PC-3 (cell line): Measurements from ENCODE around the gene SGCD. TPM values are rescaled to one million over a fixed set of nuclear protein-coding genes. Genes with fewer than 3 reads are reported as not detected.

Experiments
- ATAC-seq: fragments of 200-7000 bp; cut with Tn5 transposase; 2 replicates; pipeline ENCODE4 v1.9.1; 2020; ENCODE audit warnings: mild to moderate bottlenecking, moderate library complexity
- BruUV-seq: library from RNA; stranded (reverse); fragments of 400-500 nt; replicated peaks from 2 replicates; lab custom pipeline; 2021; lab: Mats Ljungman, UMichigan
- CTCF ChIA-PET: fragments of 300-600 bp; sonication (Branson Sonifier 250); formaldehyde crosslinking; loops from one replicate; lab custom pipeline; 2022; ENCODE audit warnings: antibody characterized with exemption; lab: Charles Lee
- POLR2A ChIA-PET: fragments of 300-600 bp; sonication (Branson Sonifier 250); formaldehyde crosslinking; loops from one replicate; lab custom pipeline; 2022; ENCODE audit warnings: antibody characterized with exemption; ENCODE audit not compliant: unreplicated experiment; lab: Charles Lee
- DNase-seq: peaks from one replicate; pipeline ENCODE4 v3.0.0-alpha.2; 2015
- H2AFZ ChIP-seq: fragments of 300-600 bp; sonication (generic); 2 replicates; pipeline ENCODE4 v1.6.0; 2016; ENCODE audit warnings: antibody characterized with exemption, low read length
- H3F3A ChIP-seq: fragments of 300-600 bp; sonication (generic); one replicate; pipeline ENCODE4 v1.6.0; 2017; ENCODE audit warnings: antibody characterized with exemption, low read length, control low read depth, mild to moderate bottlenecking; ENCODE audit not compliant: unreplicated experiment
- H3K27ac ChIP-seq: fragments of 300-600 bp; sonication (generic); 2 replicates; pipeline ENCODE4 v1.5.1; 2016; ENCODE audit warnings: mild to moderate bottlenecking, low read length
- H3K27me3 ChIP-seq: fragments of 300-600 bp; sonication (generic); 2 replicates; pipeline ENCODE4 v1.6.1; 2016; ENCODE audit warnings: low read length, mixed read lengths
- H3K36me3 ChIP-seq: fragments of 300-600 bp; sonication (generic); 2 replicates; pipeline ENCODE4 v1.6.1; 2016; ENCODE audit warnings: low read depth, mixed run types, low read length, mixed read lengths
- H3K4me1 ChIP-seq: fragments of 300-600 bp; sonication (generic); 2 replicates; pipeline ENCODE4 v1.5.1; 2016; ENCODE audit warnings: low read length; ENCODE audit not compliant: insufficient read depth
- H3K4me2 ChIP-seq: fragments of 300-600 bp; sonication (generic); 2 replicates; pipeline ENCODE4 v1.6.0; 2016; ENCODE audit warnings: low read length
- H3K4me3 ChIP-seq: fragments of 300-600 bp; sonication (generic); 2 replicates; pipeline ENCODE4 v1.5.1; 2016; ENCODE audit warnings: mild to moderate bottlenecking, low read length, mixed read lengths
- H3K79me2 ChIP-seq: fragments of 300-600 bp; sonication (generic); 2 replicates; pipeline ENCODE4 v1.6.1; 2017; ENCODE audit warnings: low read length, mixed read lengths
- H3K9ac ChIP-seq: fragments of 300-600 bp; sonication (generic); 2 replicates; pipeline ENCODE4 v1.6.0; 2016; ENCODE audit warnings: mild to moderate bottlenecking, low read length
- H3K9me2 ChIP-seq: fragments of 300-600 bp; sonication (generic); replicated peaks from 2 replicates; pipeline ENCODE4 v1.6.1; 2016; ENCODE audit warnings: mixed run types, low read length, mixed read lengths
- H3K9me3 ChIP-seq: fragments of 300-600 bp; sonication (generic); 2 replicates; pipeline ENCODE4 v1.6.1; 2016; ENCODE audit warnings: low read length, mixed read lengths
- H4K20me1 ChIP-seq: fragments of 300-600 bp; sonication (generic); 2 replicates; pipeline ENCODE4 v1.6.1; 2016; ENCODE audit warnings: low read length, mixed read lengths
- CTCF ChIP-seq: fragments of 300-600 bp; sonication (generic); conservative IDR thresholded peaks from 2 replicates; pipeline ENCODE4 v1.5.1; 2017; ENCODE audit warnings: antibody characterized with exemption, low read depth, mild to moderate bottlenecking, low read length
- EZH2 ChIP-seq: fragments of 300-600 bp; sonication (generic); IDR thresholded peaks from one replicate; pipeline ENCODE4 v1.6.1; 2017; ENCODE audit warnings: antibody characterized with exemption, mild to moderate bottlenecking, low read length; ENCODE audit not compliant: unreplicated experiment
- EZH2phosphoT487 ChIP-seq: fragments of 300-600 bp; sonication (generic); IDR thresholded peaks from 2 replicates; pipeline ENCODE4 v1.6.1; 2018; ENCODE audit warnings: mild to moderate bottlenecking, antibody characterized with exemption, low read length, borderline replicate concordance
- intact Hi-C: fragments of 100-400 bp; cut with micrococcal nuclease; formaldehyde crosslinking; loops from 2 replicates; pipeline ENCODE4 v1.9.0; 2023
- total RNA-seq: library from RNA; depleted of rRNA; stranded (reverse); fragments of >200 nt; gene quantifications from 2 replicates; pipeline ENCODE4 v1.2.3, GENCODE V29; 2014

The SGCD gene
- total RNA-seq, 1 experiment from 2014 or later, result 0.15 TPM

DNA sequence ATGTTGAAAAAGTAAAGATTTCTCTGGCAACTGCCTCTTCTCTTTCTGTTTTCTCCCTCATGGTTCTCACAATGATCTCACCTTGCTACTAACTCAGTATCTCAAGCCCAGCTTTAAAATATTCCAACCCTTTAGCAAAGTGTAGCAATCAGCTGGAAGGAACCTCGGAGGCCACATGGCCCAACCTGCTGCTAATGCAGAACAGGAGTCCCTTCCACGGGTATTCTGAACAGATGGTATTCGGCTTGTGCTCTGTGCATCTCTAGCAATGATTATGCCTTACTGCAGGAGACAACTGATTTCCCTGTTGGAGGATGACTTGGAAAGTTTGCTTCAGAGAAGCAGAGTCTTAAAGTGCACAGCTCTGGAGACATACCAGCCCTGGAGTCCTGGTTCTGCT, 371.4 kb downstream of the SGCD start:
- Histone ChIP-seq H3K36me3 (no peaks in the 10 kb centered on the region), H3K4me2 (no peak overlapping the region), H3K79me2 (no peaks in the 10 kb centered on the region), H3K27ac (no peak overlapping the region), H3K9me3 (no peaks in the 10 kb centered on the region), H3K9ac (no peak overlapping the region), H2AFZ (no peak overlapping the region), H3K4me3 (no peak overlapping the region), H3F3A (no peaks in the 10 kb centered on the region), H3K4me1 (no peaks in the 10 kb centered on the region), H3K9me2 (no peaks in the 10 kb centered on the region), H4K20me1 (no peaks in the 10 kb centered on the region), H3K27me3 (no peaks in the 10 kb centered on the region)
- ATAC-seq (no peak), DNase-seq (no peak)
- intact Hi-C loops, result no loop called here
- no peak for TF ChIP-seq EZH2phosphoT487
- no peak for TF ChIP-seq CTCF
- no peak for TF ChIP-seq EZH2
- ChIA-PET CTCF (no interaction called here), POLR2A (no interaction called here)
- BruUV-seq, result no TSS peak

GRCh38 chr5:156699147-156699546, 372.2 kb downstream of the SGCD start:
- H3K9me3 ChIP-seq, result no peaks in the 10 kb centered on the region
- no peaks in the 10 kb centered on the region for H3F3A ChIP-seq
- POLR2A ChIA-PET, result no interaction called here
- H3K36me3 ChIP-seq, result no peaks in the 10 kb centered on the region
- CTCF ChIA-PET, result no interaction called here
- no peaks in the 10 kb centered on the region for H3K27me3 ChIP-seq
- peak; percentile 13 for DNase-seq
- intact Hi-C loops, result no loop called here
- TF ChIP-seq EZH2phosphoT487, result no peak
- no peak for TF ChIP-seq EZH2
- no peak for TF ChIP-seq CTCF
- no TSS peak for BruUV-seq
- H3K9ac ChIP-seq, result no peak overlapping the region
- H3K79me2 ChIP-seq, result no peaks in the 10 kb centered on the region
- no peak overlapping the region for H3K27ac ChIP-seq
- H2AFZ ChIP-seq, result no peak overlapping the region
- no peak for ATAC-seq
- H3K4me2 ChIP-seq, result no peak overlapping the region
- no peaks in the 10 kb centered on the region for H4K20me1 ChIP-seq
- H3K4me3 ChIP-seq, result no peak overlapping the region
- no peaks in the 10 kb centered on the region for H3K9me2 ChIP-seq
- no peaks in the 10 kb centered on the region for H3K4me1 ChIP-seq

- H3F3A ChIP-seq, result no peaks in the 10 kb centered on the region
- CTCF ChIA-PET, result no interaction called here
- DNase-seq (no peak), ATAC-seq (no peak)
- H3K4me3 ChIP-seq, result no peak overlapping the region
- no peaks in the 10 kb centered on the region for H4K20me1 ChIP-seq
- intact Hi-C loops, result no loop called here
- no peak for TF ChIP-seq EZH2phosphoT487
- TF ChIP-seq CTCF, result no peak
- no peaks in the 10 kb centered on the region for H3K9me2 ChIP-seq
- no peak overlapping the region for H3K4me2 ChIP-seq
- no peak overlapping the region for H2AFZ ChIP-seq
- no peaks in the 10 kb centered on the region for H3K4me1 ChIP-seq
- H3K9me3 ChIP-seq, result no peaks in the 10 kb centered on the region; the same call in 1 of the 2 replicates
- H3K9ac ChIP-seq, result no peak overlapping the region
- no peaks in the 10 kb centered on the region for H3K27me3 ChIP-seq
- H3K36me3 ChIP-seq, result no peaks in the 10 kb centered on the region
- POLR2A ChIA-PET, result no interaction called here
- no peak overlapping the region for H3K27ac ChIP-seq
- no TSS peak for BruUV-seq
- no peaks in the 10 kb centered on the region for H3K79me2 ChIP-seq
These were observed 377.2 kb downstream of the SGCD start for GRCh38 chr5:156704139-156704538.
